Motor neuron (in vitro differentiated cells): Measurements from ENCODE around the gene MAT2A. TPM values are rescaled to one million over a fixed set of nuclear protein-coding genes. Genes with fewer than 3 reads are reported as not detected.
A peak's percentile ranks its signal among the peaks of the same experiment; 100 is the strongest.

Experiments used
- ATAC-seq, 8 experiments: fragments of 200-7000 bp; cut with Tn5 transposase; replicated peaks in 6 of 8; 2 replicates each; pipeline ENCODE4 v1.8.0; 2021; ENCODE audit warnings: mild to moderate bottlenecking in 8 of 8, moderate library complexity in 8 of 8
- H3K27ac ChIP-seq, 2 donors: fragments of 250-450 bp; sonication (Bioruptor Pico); 2 replicates each; pipeline ENCODE4 v1.9.0; 2021; ENCODE audit warnings: antibody characterized with exemption in 2 of 2, mild to moderate bottlenecking in 2 of 2, moderate library complexity in 1 of 2
- H3K4me1 ChIP-seq, 2 donors: fragments of 250-450 bp; sonication (Bioruptor Pico); replicated peaks in 1 of 2; 2 replicates each; pipeline ENCODE4 v1.6.1; 2021; ENCODE audit warnings: antibody characterized with exemption in 2 of 2, mild to moderate bottlenecking in 2 of 2, moderate library complexity in 1 of 2
- H3K4me3 ChIP-seq, 5 donors: fragments of 250-450 bp; sonication (Bioruptor Pico); 2 replicates each; pipeline ENCODE4 v1.9.0; 2021; ENCODE audit warnings: antibody characterized with exemption in 5 of 5, mild to moderate bottlenecking in 5 of 5, moderate library complexity in 4 of 5
- WGBS, 10 experiments: fragments of 450-650 bp; shearing (Covaris generic); methylation state at CpG; one replicate each; pipeline ENCODE4 v1.0.0; 2022; 5-methylcytosine and 5-hydroxymethylcytosine counted together
- in situ Hi-C, 9 experiments: fragments of 400-800 bp; cut with MboI; loops; one replicate each; pipeline ENCODE4 v1.15.0; 2021; ENCODE audit warnings: low sequenced_read_pairs in 9 of 9, low pct_unique_long_range_greater_than_20kb in 2 of 9; ENCODE audit not compliant: unreplicated experiment in 9 of 9
- total RNA-seq, 8 experiments: library from RNA; unstranded; fragments of 300-600 nt; gene quantifications; 2 replicates each; pipeline versions ENCODE4 v1.2.3 to v1.2.4, GENCODE V29; 2022

Gene MAT2A
- total RNA-seq, 8 experiments from 2014 or later = 64.8 to 340 (median 147) TPM

- no peak overlapping the region for H3K4me3 ChIP-seq
- 43 to 89% (median 61%) methylated on average over 1 to 10 of the region's 19 CpGs for WGBS, 10 experiments
- peak in 2 of 8 experiments; percentile 33 to 77 for ATAC-seq
- in situ Hi-C loops = no loop called here
- H3K4me1 ChIP-seq = peaks cover 0 to 17% of the 10 kb centered on the region in 2 donors
- no peak overlapping the region for H3K27ac ChIP-seq
Observed at GRCh38 chr2:85578243-85579180, 39.5 kb downstream of the MAT2A start.

- ATAC-seq = peak in 5 of 8 experiments; percentile 19 to 69 (median 32)
- whole genome bisulfite sequencing, 10 experiments = 25 to 100% (median 50%) methylated on average over 1 to 6 of the region's 6 CpGs; no CpG with 5 or more reads in 3 of the 10 experiments
- Histone ChIP-seq H3K4me3 (no peak overlapping the region), H3K27ac (no peak overlapping the region), H3K4me1 (peaks cover 0 to 17% of the 10 kb centered on the region in 2 donors)
- in situ Hi-C loops = no loop called here
Observed at GRCh38 chr2:85579266-85579935, 40.4 kb downstream of the MAT2A start.

GRCh38 chr2:85580206-85580605 lies 41.2 kb downstream of the MAT2A start:
- H3K4me1 ChIP-seq = peaks cover 4 to 24% of the 10 kb centered on the region in 2 donors
- in situ Hi-C loops = no loop called here
- no peak overlapping the region for H3K4me3 ChIP-seq
- H3K27ac ChIP-seq = no peak overlapping the region
- 30 to 93% (median 80%) methylated on average over 1 to 3 of the region's 3 CpGs; no CpG with 5 or more reads in 6 of the 10 experiments for WGBS, 10 experiments
- no peak for ATAC-seq

DNA sequence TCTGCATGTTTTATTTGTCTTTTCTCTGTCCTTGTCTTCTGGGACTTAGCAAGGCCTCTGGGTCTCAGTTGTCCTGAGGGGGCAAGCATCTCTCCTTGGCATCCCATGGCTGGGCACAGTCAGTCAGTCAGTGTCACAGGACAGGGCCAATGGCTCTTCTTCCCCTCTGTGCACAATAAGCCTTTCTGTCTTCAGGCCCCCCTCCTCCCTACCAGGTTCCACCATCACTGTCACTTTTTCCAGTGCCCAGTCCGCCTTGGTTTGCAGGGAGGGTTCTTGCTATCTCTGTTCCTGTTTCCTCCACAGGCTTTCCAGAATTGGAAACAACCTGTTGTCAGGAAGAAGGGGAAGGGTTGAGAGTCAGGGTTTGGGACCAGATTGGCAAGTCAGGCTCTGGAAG lies 43.5 kb downstream of the MAT2A start:
- WGBS, 10 experiments = 33 to 86% (median 70%) methylated on average over 1 of the region's 1 CpG; no CpG with 5 or more reads in 4 of the 10 experiments
- in situ Hi-C loops = no loop called here
- no peak overlapping the region for H3K27ac ChIP-seq
- peaks cover 12 to 28% of the 10 kb centered on the region in 2 donors for H3K4me1 ChIP-seq
- no peak for ATAC-seq
- no peak overlapping the region for H3K4me3 ChIP-seq

DNA sequence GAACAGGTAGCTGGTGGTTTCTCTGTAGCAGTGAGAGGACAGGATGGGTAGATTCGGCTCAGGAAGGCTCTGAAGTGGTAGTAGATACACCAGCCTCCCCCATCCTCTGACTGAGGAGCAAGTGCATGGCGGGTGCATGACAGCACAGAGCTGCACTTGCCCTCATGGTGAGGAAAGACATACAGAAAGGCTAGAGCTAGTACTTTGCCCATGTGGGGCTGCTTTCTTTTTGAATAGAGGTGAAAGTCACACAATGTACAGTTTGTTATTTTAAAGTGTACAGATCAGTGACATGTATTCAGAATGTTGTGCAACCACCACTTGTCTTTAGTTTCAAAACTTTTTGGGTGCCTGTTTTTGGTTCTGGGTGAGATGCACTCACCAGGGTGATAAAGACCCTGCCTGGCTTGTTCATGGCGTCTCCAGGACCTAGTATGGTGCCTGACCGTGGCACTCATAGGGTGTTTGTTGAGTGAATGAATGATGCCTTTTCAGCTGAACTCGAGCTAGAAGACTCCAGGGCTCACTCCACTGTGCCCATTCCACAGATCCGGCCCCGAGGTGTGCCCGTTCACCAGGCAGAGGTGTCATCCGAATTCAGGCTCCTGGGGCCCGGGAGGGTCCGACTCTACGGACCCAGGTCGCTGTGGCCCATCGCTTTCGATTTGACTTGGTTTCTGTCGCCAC lies 44.8 kb downstream of the MAT2A start:
- WGBS, 10 experiments = 35 to 100% (median 69%) methylated on average over 1 to 8 of the region's 16 CpGs; no CpG with 5 or more reads in 2 of the 10 experiments
- peak in 1 of 8 experiments; percentile 5 for ATAC-seq
- Histone ChIP-seq H3K27ac (no peak overlapping the region), H3K4me3 (peak overlapping the region in 2 of 5 donors; percentile 18), H3K4me1 (peaks cover 12 to 20% of the 10 kb centered on the region in 2 donors)
- in situ Hi-C loops = no loop called here

DNA sequence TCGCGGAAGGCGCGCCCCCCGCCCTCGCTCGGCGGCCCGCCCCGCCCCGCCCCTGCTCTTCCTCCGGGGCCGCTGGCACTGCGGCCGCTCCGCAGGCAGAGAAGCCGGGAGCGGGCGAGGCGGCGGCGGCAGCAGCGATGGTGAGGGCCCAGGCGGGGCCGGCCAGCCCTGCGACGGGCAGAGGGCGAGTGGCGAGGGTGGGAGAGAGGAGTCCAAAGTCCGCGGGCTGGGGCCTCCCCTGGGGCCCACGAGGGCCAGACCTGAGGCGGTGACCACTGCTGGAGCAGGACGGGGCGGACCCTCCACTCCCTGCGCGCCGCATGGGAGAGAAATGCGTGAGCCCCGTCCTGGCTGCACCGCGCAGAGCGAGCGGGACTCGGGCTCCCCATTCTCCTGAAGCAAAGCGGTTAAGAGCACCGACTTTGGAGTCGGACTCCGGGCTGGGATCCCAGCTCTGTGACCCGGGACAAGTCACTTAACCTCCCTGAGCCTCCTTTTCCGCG lies 45.4 kb downstream of the MAT2A start, which contains the start of gene VAMP5:
Gene VAMP5 (plus strand): TSS at position 78 of the 503 bp plus-strand sequence. CDS start 60 bp downstream, at position 138.
- peak within 1 kb of the TSS in 3 of 5 donors; percentile 11 to 18 (median 18) for H3K4me3 ChIP-seq
- ATAC-seq = peak; percentile 36 to 81 (median 68)
- in situ Hi-C loops = no loop called here
- 10 to 53% (median 35%) methylated on average over 2 to 7 of the region's 52 CpGs; no CpG with 5 or more reads in 5 of the 10 experiments for WGBS, 10 experiments
- H3K27ac ChIP-seq = no peak within 1 kb of the TSS
- peaks cover 12 to 14% of the 10 kb centered on the region in 2 donors for H3K4me1 ChIP-seq

- Histone ChIP-seq H3K4me3 (no peak overlapping the region), H3K27ac (peak overlapping the region in 1 of 2 donors; percentile 26), H3K4me1 (peaks cover 10 to 12% of the 10 kb centered on the region in 2 donors)
- peak; percentile 16 to 84 (median 74) for ATAC-seq
- 0 to 100% (median 79%) methylated on average over 1 to 6 of the region's 9 CpGs; no CpG with 5 or more reads in 4 of the 10 experiments for WGBS, 10 experiments
- in situ Hi-C loops = no loop called here
Observed at GRCh38 chr2:85584857-85585780, 46.2 kb downstream of the MAT2A start.

- Histone ChIP-seq H3K4me1 (peaks cover 10 to 12% of the 10 kb centered on the region in 2 donors), H3K4me3 (no peak overlapping the region), H3K27ac (peak overlapping the region in 1 of 2 donors; percentile 26)
- WGBS, 10 experiments = 11 to 100% (median 85%) methylated on average over 1 of the region's 1 CpG; no CpG with 5 or more reads in 4 of the 10 experiments
- in situ Hi-C loops = no loop called here
- ATAC-seq = peak; percentile 4 to 52 (median 30)
Observed at GRCh38 chr2:85585781-85586105, 46.8 kb downstream of the MAT2A start.

GRCh38 chr2:85588236-85588635 lies 49.3 kb downstream of the MAT2A start:
- Histone ChIP-seq H3K4me3 (no peak overlapping the region), H3K4me1 (peaks cover 10 to 12% of the 10 kb centered on the region in 2 donors), H3K27ac (no peak overlapping the region)
- in situ Hi-C loops = no loop called here
- no peak for ATAC-seq
- WGBS, 10 experiments = 14 to 100% (median 76%) methylated on average over 1 to 3 of the region's 4 CpGs; no CpG with 5 or more reads in 2 of the 10 experiments

DNA sequence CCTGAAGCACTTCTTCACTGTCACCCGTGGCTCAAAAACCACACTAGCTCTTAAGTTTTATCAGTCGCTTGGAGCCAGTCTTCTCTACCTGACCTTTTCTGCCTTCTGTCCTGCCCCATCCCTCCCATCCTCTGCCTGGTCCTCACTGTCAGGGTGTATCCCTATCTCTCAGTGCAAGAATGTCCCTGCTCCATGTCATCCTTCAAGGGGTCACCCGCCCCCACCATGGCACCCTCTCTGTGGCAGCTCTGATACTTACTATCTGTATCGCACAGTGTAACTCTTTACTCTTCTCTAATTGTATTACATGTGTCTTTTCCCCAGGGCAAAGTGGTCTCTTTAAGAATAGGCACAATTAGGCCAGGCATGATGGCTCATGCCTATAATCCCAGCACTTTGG lies 49.7 kb downstream of the MAT2A start:
- no peak for ATAC-seq
- 68 to 100% (median 83%) methylated on average over 2 to 3 of the region's 4 CpGs; no CpG with 5 or more reads in 4 of the 10 experiments for WGBS, 10 experiments
- H3K4me3 ChIP-seq = no peak overlapping the region
- in situ Hi-C loops = no loop called here
- no peak overlapping the region for H3K27ac ChIP-seq
- H3K4me1 ChIP-seq = peaks cover 10 to 12% of the 10 kb centered on the region in 2 donors

GRCh38 chr2:85589181-85589580 lies 50.2 kb downstream of the MAT2A start:
- WGBS, 10 experiments = 52 to 100% (median 78%) methylated on average over 1 to 4 of the region's 4 CpGs; no CpG with 5 or more reads in 2 of the 10 experiments
- H3K4me1 ChIP-seq = peaks cover 10 to 13% of the 10 kb centered on the region in 2 donors
- no peak overlapping the region for H3K4me3 ChIP-seq
- H3K27ac ChIP-seq = no peak overlapping the region
- ATAC-seq = no peak
- in situ Hi-C loops = no loop called here
